Keratinocyte (primary cell): ENCODE data around the gene PCDH9. TPM values are rescaled to one million over a fixed set of nuclear protein-coding genes. Genes with fewer than 3 reads are reported as not detected.

Experiments
- DNase-seq: peaks from one replicate; pipeline ENCODE4 v3.0.0-alpha.2; 2011; ENCODE audit warnings: low read depth, missing footprints, low spot score
- FAIRE-seq: peaks from 2 replicates; lab custom pipeline; 2011; peaks lifted over from hg19 to GRCh38; lab: Jason Lieb, UNC
- H2AFZ ChIP-seq: 2 replicates; pipeline ENCODE4 v1.6.0; 2012; ENCODE audit warnings: low read length, control low read depth, inconsistent platforms; ENCODE audit not compliant: control insufficient read depth
- H3K27ac ChIP-seq: 2 replicates; pipeline ENCODE4 v1.5.1; 2011; ENCODE audit warnings: low read length; ENCODE audit not compliant: control insufficient read depth, insufficient read depth
- H3K27me3 ChIP-seq: 3 replicates; pipeline ENCODE4 v1.6.0; 2011; ENCODE audit warnings: low read length; ENCODE audit not compliant: control insufficient read depth, insufficient read depth; ENCODE audit errors: extremely low read depth
- H3K36me3 ChIP-seq, 2 experiments: 2 replicates in 1 of 2; 3 replicates in 1 of 2; pipeline ENCODE4 v1.5.1; 2011; ENCODE audit warnings: low read length in 2 of 2, mild to moderate bottlenecking in 1 of 2; ENCODE audit not compliant: control insufficient read depth in 2 of 2, insufficient read depth in 2 of 2; ENCODE audit errors: extremely low read depth in 1 of 2
- H3K4me1 ChIP-seq: 3 replicates; pipeline ENCODE4 v1.5.1; 2011; ENCODE audit warnings: low read length; ENCODE audit not compliant: control insufficient read depth, insufficient read depth; ENCODE audit errors: extremely low read depth
- H3K4me2 ChIP-seq: 3 replicates; pipeline ENCODE4 v1.6.0; 2011; ENCODE audit warnings: low read depth, low read length; ENCODE audit not compliant: control insufficient read depth, insufficient read depth; ENCODE audit errors: extremely low read depth
- H3K4me3 ChIP-seq, 3 experiments: fragments of 200-600 bp in 1 of 3; sonication (generic) in 1 of 3; 2 replicates in 2 of 3; 3 replicates in 1 of 3; pipeline ENCODE4 v1.5.1; 2011 to 2016; ENCODE audit warnings: low read length in 3 of 3, mild to moderate bottlenecking in 3 of 3, control low read depth in 2 of 3, inconsistent platforms in 1 of 3, low read depth in 1 of 3, mixed read lengths in 1 of 3, mixed run types in 1 of 3, moderate library complexity in 1 of 3; ENCODE audit not compliant: control insufficient read depth in 2 of 3, insufficient read depth in 2 of 3; ENCODE audit errors: extremely low read depth in 1 of 3
- H3K79me2 ChIP-seq: 2 replicates; pipeline ENCODE4 v1.6.0; 2012; ENCODE audit warnings: low read length; ENCODE audit not compliant: control insufficient read depth, insufficient read depth
- H3K9ac ChIP-seq: 3 replicates; pipeline ENCODE4 v1.6.0; 2011; ENCODE audit warnings: low read length; ENCODE audit not compliant: control insufficient read depth, insufficient read depth; ENCODE audit errors: extremely low read depth
- H3K9me1 ChIP-seq: 3 replicates; pipeline ENCODE4 v1.6.0; 2011; ENCODE audit warnings: low read length; ENCODE audit not compliant: control insufficient read depth, insufficient read depth; ENCODE audit errors: extremely low read depth
- H3K9me3 ChIP-seq: 2 replicates; pipeline ENCODE4 v1.5.1; 2012; ENCODE audit warnings: low read depth, low read length; ENCODE audit not compliant: control insufficient read depth
- H4K20me1 ChIP-seq: 3 replicates; pipeline ENCODE4 v1.6.0; 2011; ENCODE audit warnings: low read length; ENCODE audit not compliant: control insufficient read depth, insufficient read depth; ENCODE audit errors: extremely low read depth
- EZH2 ChIP-seq: IDR thresholded peaks from one replicate; pipeline ENCODE4 v1.6.1; 2012; ENCODE audit warnings: inconsistent platforms, mild to moderate bottlenecking, low read length, moderate library complexity
- dilution Hi-C: fragments of 300-500 bp; cut with MboI; formaldehyde crosslinking; loops from one replicate; pipeline ENCODE4 v1.7.0; 2020; ENCODE audit warnings: low sequenced_read_pairs; ENCODE audit not compliant: extremely low pct_ligation_motif_present
- polyA plus RNA-seq, 5 experiments: library from polyadenylated mRNA; depleted of rRNA in 3 of 5; stranded (reverse) in 3 of 5; stranded (forward) in 1 of 5; unstranded in 1 of 5; fragments of >200 nt; gene quantifications; 1 replicate in 1 of 5; 2 replicates in 3 of 5; 3 replicates in 1 of 5; pipeline versions ENCODE4 v1.2.1 to v1.2.3, GENCODE V29; 2011 to 2012; ENCODE audit warnings: missing spikeins in 2 of 5, low read depth in 1 of 5, low replicate concordance in 1 of 5
- TF ChIP-seq, protein P1 (sequence below), 3 experiments: IDR thresholded peaks in 1 of 3; conservative IDR thresholded peaks in 1 of 3; optimal IDR thresholded peaks in 1 of 3; 2 replicates in 2 of 3; 3 replicates in 1 of 3; pipeline versions ENCODE3 to v1.5.1; 2011; ENCODE audit warnings: low read length in 3 of 3, mild to moderate bottlenecking in 3 of 3, moderate library complexity in 2 of 3, control low read depth in 1 of 3, inconsistent platforms in 1 of 3; ENCODE audit not compliant: insufficient read depth in 2 of 3; ENCODE audit errors: extremely low read depth in 1 of 3

The PCDH9 gene
- polyA plus RNA-seq, 1 donor (not counting 4 experiments of a cell fraction or from before 2014, with no cell fraction given), result 0.21 TPM

DNA sequence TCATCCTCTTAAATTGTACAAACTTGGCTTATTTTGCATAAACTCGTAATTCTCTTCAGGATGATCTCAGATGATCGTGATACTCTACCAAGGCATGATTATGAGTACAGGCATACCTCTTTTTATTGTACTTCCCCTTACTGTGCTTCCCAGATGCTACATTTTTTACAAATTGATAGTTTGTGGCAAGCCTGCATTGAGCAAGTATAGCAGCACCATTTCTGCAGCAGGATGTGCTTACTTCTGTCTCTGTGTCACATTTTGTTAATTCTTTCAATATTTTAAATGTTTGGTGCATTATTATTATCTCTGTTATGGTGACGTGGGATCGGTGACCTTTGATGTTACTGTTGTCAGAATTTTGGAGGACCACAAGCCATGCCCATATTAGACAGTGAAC lies 752.3 kb downstream of the PCDH9 start:
- no peaks in the 10 kb centered on the region for H3K79me2 ChIP-seq
- no peak overlapping the region for H3K4me2 ChIP-seq
- H2AFZ ChIP-seq, result no peak overlapping the region
- no peaks in the 10 kb centered on the region for H3K4me1 ChIP-seq
- H4K20me1 ChIP-seq, result no peaks in the 10 kb centered on the region
- TF ChIP-seq, protein P1, sequence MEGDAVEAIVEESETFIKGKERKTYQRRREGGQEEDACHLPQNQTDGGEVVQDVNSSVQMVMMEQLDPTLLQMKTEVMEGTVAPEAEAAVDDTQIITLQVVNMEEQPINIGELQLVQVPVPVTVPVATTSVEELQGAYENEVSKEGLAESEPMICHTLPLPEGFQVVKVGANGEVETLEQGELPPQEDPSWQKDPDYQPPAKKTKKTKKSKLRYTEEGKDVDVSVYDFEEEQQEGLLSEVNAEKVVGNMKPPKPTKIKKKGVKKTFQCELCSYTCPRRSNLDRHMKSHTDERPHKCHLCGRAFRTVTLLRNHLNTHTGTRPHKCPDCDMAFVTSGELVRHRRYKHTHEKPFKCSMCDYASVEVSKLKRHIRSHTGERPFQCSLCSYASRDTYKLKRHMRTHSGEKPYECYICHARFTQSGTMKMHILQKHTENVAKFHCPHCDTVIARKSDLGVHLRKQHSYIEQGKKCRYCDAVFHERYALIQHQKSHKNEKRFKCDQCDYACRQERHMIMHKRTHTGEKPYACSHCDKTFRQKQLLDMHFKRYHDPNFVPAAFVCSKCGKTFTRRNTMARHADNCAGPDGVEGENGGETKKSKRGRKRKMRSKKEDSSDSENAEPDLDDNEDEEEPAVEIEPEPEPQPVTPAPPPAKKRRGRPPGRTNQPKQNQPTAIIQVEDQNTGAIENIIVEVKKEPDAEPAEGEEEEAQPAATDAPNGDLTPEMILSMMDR (optimal IDR thresholded peaks at IDR 0.05 in 1 of 3, IDR thresholded peaks at IDR 0.05 in 1 of 3, conservative IDR thresholded peaks at IDR 0.05 in 1 of 3; ENCODE audit: extremely low read depth in 1 of 3, insufficient read depth in 2 of 3, low read length in 3 of 3), result no peak
- no peak for TF ChIP-seq EZH2
- H3K9me1 ChIP-seq, result no peaks in the 10 kb centered on the region
- H3K4me3 ChIP-seq, result no peak overlapping the region
- H3K36me3 ChIP-seq, result no peaks in the 10 kb centered on the region
- H3K27ac ChIP-seq, result no peak overlapping the region
- DNase-seq (no peak), FAIRE-seq (no peak)
- H3K9me3 ChIP-seq, result no peaks in the 10 kb centered on the region
- H3K27me3 ChIP-seq, result no peaks in the 10 kb centered on the region
- H3K9ac ChIP-seq, result no peak overlapping the region
- dilution Hi-C loops, result no loop called here

DNA sequence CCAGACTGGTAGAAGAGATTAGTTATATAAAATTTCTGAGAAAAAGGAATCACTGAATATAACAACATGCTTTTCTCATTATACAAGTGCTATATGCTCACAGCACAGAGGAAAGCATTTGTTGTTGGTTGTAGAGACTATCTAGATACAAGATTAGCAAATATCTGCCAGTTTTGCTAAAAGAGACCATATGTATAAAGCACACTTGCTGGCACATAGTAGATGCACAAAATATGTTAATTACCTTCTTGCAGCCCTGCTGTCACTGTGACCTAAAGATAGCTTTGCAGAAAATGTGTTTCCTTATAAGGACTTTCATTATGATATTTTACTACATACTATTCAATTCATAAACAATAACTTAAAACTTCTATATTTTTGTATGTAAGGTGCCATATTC lies 755.1 kb downstream of the PCDH9 start:
- dilution Hi-C loops, result no loop called here
- Histone ChIP-seq H3K36me3 (no peaks in the 10 kb centered on the region), H2AFZ (no peak overlapping the region), H3K4me2 (no peak overlapping the region), H3K27ac (no peak overlapping the region), H3K4me3 (no peak overlapping the region), H3K9me3 (no peaks in the 10 kb centered on the region), H3K9me1 (no peaks in the 10 kb centered on the region), H3K79me2 (no peaks in the 10 kb centered on the region), H3K27me3 (no peaks in the 10 kb centered on the region), H3K9ac (no peak overlapping the region), H4K20me1 (no peaks in the 10 kb centered on the region), H3K4me1 (no peaks in the 10 kb centered on the region)
- TF ChIP-seq, protein P1 (optimal IDR thresholded peaks at IDR 0.05 in 1 of 3, IDR thresholded peaks at IDR 0.05 in 1 of 3, conservative IDR thresholded peaks at IDR 0.05 in 1 of 3; ENCODE audit: extremely low read depth in 1 of 3, insufficient read depth in 2 of 3, low read length in 3 of 3), result no peak
- no peak for TF ChIP-seq EZH2
- no peak for DNase-seq
- no peak for FAIRE-seq
